A549 (cell line): ENCODE measurements around the gene ALG3.

ENCODE experiments used
- CBX8 ChIP-seq: fragments of 200-600 bp; sonication (generic); IDR thresholded peaks from 2 replicates; pipeline ENCODE4 v1.6.1; 2016
- CHD2 ChIP-seq: fragments of 150-350 bp; IDR thresholded peaks from 2 replicates; pipeline ENCODE4 v1.6.1; 2014; ENCODE audit warnings: low read length; ENCODE audit not compliant: partially characterized antibody
- CHD4 ChIP-seq: fragments of 200-600 bp; sonication (generic); IDR thresholded peaks from 2 replicates; pipeline ENCODE4 v1.6.1; 2016; ENCODE audit warnings: antibody characterized with exemption, mild to moderate bottlenecking, borderline replicate concordance
- CTCF ChIP-seq: fragments of >200 bp; sonication (Bioruptor Twin); formaldehyde crosslinking; IDR thresholded peaks from 3 replicates; pipeline ENCODE4 v1.5.1; 2016
- EP300 ChIP-seq, 2 experiments: fragments of >200 bp; sonication (Bioruptor Twin); formaldehyde crosslinking; IDR thresholded peaks; 2 replicates in 1 of 2; 3 replicates in 1 of 2; pipeline ENCODE4 v1.6.1; 2016 to 2017
- HOXA7 ChIP-seq: fragments of 250-450 bp; sonication (Bioruptor Pico); IDR thresholded peaks from 2 replicates; pipeline ENCODE4 v1.5.0; 2020; ENCODE audit warnings: mild to moderate bottlenecking, moderate library complexity
- JUN ChIP-seq, 2 experiments: fragments of >200 bp; sonication (Bioruptor Twin); formaldehyde crosslinking; IDR thresholded peaks; 2 replicates in 1 of 2; 3 replicates in 1 of 2; pipeline ENCODE4 v1.6.1; 2016 to 2017
- POLR2A ChIP-seq: IDR thresholded peaks from 2 replicates; pipeline ENCODE4 v1.6.1; 2012; ENCODE audit warnings: mild to moderate bottlenecking, low read length
- REST ChIP-seq: fragments of 200-600 bp; sonication (generic); IDR thresholded peaks from 2 replicates; pipeline ENCODE4 v1.6.1; 2016; ENCODE audit warnings: antibody characterized with exemption, mild to moderate bottlenecking, moderate library complexity
- ZNF302 ChIP-seq: fragments of 250-450 bp; sonication (Bioruptor Pico); IDR thresholded peaks from 2 replicates; pipeline ENCODE4 v1.9.0; 2021; ENCODE audit warnings: inconsistent platforms, mild to moderate bottlenecking, moderate library complexity

- TF ChIP-seq HOXA7 (CRISPR knock-in tag) = no peak
- TF ChIP-seq POLR2A = no peak
- no peak for TF ChIP-seq CHD2
- no peak for TF ChIP-seq ZNF302 (CRISPR knock-in tag)
- TF ChIP-seq REST = peak; percentile 88
- no peak for TF ChIP-seq JUN (IDR thresholded peaks at IDR 0.05)
- TF ChIP-seq EP300 (IDR thresholded peaks at IDR 0.05) = no peak
- TF ChIP-seq CTCF = no peak
- TF ChIP-seq CBX8 = no peak
- TF ChIP-seq CHD4 = no peak
These were observed 8.2 kb downstream of the ALG3 start for GRCh38 chr3:184240384-184241140.
